IMR-90 (cell line): ENCODE data around the gene DIP2A.

Source experiments
- CHD1 ChIP-seq: IDR thresholded peaks from 2 replicates; pipeline ENCODE4 v1.6.1; 2012; ENCODE audit warnings: low read depth, low read length, improper control_type of control experiment
- RCOR1 ChIP-seq: IDR thresholded peaks from 2 replicates; pipeline ENCODE4 v1.6.1; 2012; ENCODE audit warnings: mild to moderate bottlenecking, low read length, improper control_type of control experiment; ENCODE audit not compliant: insufficient replicate concordance
- RFX5 ChIP-seq: IDR thresholded peaks from 2 replicates; pipeline ENCODE4 v1.8.0; 2012; ENCODE audit warnings: low read depth, mild to moderate bottlenecking, low read length, moderate library complexity
- USF2 ChIP-seq: fragments of 150-350 bp; IDR thresholded peaks from 2 replicates; pipeline ENCODE4 v1.6.1; 2017; ENCODE audit warnings: mild to moderate bottlenecking, antibody characterized with exemption, low read length, low read depth
- TF ChIP-seq, protein P1 (sequence below): conservative IDR thresholded peaks from 2 replicates; pipeline ENCODE4 v1.5.1; 2012; ENCODE audit warnings: mild to moderate bottlenecking, low read depth, low read length, improper control_type of control experiment

DNA sequence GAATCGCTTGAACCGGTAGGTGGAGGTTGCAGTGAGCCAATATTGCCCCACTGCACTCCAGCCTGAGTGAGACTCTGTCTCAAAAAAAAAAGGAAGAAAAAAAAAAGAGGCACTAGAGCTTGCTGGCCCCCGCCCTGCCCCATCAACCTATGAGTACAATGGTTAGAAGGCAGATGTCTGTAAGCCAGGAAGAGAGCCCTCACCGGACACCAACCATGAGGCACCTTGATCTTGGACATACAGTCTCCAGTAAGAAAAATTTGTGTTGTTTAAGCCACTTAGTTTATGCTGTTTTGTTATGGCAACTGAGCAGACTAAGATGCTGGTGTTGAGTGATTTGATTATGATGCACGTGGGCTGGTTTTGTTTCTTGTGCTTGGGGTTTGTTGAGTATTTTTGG lies 34.2 kb downstream of the DIP2A start:
- TF ChIP-seq, protein P1, sequence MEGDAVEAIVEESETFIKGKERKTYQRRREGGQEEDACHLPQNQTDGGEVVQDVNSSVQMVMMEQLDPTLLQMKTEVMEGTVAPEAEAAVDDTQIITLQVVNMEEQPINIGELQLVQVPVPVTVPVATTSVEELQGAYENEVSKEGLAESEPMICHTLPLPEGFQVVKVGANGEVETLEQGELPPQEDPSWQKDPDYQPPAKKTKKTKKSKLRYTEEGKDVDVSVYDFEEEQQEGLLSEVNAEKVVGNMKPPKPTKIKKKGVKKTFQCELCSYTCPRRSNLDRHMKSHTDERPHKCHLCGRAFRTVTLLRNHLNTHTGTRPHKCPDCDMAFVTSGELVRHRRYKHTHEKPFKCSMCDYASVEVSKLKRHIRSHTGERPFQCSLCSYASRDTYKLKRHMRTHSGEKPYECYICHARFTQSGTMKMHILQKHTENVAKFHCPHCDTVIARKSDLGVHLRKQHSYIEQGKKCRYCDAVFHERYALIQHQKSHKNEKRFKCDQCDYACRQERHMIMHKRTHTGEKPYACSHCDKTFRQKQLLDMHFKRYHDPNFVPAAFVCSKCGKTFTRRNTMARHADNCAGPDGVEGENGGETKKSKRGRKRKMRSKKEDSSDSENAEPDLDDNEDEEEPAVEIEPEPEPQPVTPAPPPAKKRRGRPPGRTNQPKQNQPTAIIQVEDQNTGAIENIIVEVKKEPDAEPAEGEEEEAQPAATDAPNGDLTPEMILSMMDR, result no peak
- TF ChIP-seq CHD1, result no peak
- no peak for TF ChIP-seq RCOR1
- no peak for TF ChIP-seq USF2
- no peak for TF ChIP-seq RFX5
